Hepatocyte (in vitro differentiated cells): Measurements from ENCODE around the gene MTA3.

Source experiments
- CTCF ChIP-seq: fragments of 200-600 bp; sonication (generic); IDR thresholded peaks from 2 replicates; pipeline ENCODE4 v1.5.1; 2016; ENCODE audit warnings: antibody characterized with exemption, mild to moderate bottlenecking; ENCODE audit not compliant: poor library complexity
- EZH2 ChIP-seq: fragments of 200-600 bp; sonication (generic); IDR thresholded peaks from 2 replicates; pipeline ENCODE4 v1.6.1; 2016; ENCODE audit warnings: antibody characterized with exemption, mild to moderate bottlenecking, borderline replicate concordance
- EZH2phosphoT487 ChIP-seq: fragments of 200-600 bp; sonication (generic); IDR thresholded peaks from one replicate; pipeline ENCODE4 v1.6.1; 2018; ENCODE audit warnings: antibody characterized with exemption, mild to moderate bottlenecking, low read depth, moderate library complexity; ENCODE audit not compliant: unreplicated experiment, severe bottlenecking

GRCh38 chr2:42771546-42772153 lies 203.2 kb downstream of the MTA3 start:
- TF ChIP-seq CTCF (no peak), EZH2 (no peak), EZH2phosphoT487 (no peak)
